OCI-LY1 (cell line): ENCODE measurements around the gene CELSR1.
A peak's percentile ranks its signal among the peaks of the same experiment; 100 is the strongest.

Source experiments
- H2AFZ ChIP-seq: fragments of 200-600 bp; sonication (generic), shearing (Covaris generic); 2 replicates; pipeline ENCODE4 v1.6.0; 2014; ENCODE audit warnings: antibody characterized with exemption, mild to moderate bottlenecking, low read length
- H3F3A ChIP-seq: fragments of 200-600 bp; sonication (generic), shearing (Covaris generic); 2 replicates; pipeline ENCODE4 v1.6.0; 2014; ENCODE audit warnings: mild to moderate bottlenecking, antibody characterized with exemption, low read length, moderate library complexity; ENCODE audit not compliant: insufficient read depth
- H3K27ac ChIP-seq: fragments of 200-600 bp; sonication (generic); 2 replicates; pipeline ENCODE4 v1.5.1; 2014; ENCODE audit warnings: low read length, mixed run types, mild to moderate bottlenecking, low read depth; ENCODE audit not compliant: poor library complexity, severe bottlenecking
- H3K27me3 ChIP-seq: fragments of 200-600 bp; sonication (generic); 2 replicates; pipeline ENCODE4 v1.6.0; 2014; ENCODE audit warnings: antibody characterized with exemption, mild to moderate bottlenecking, low read length, moderate library complexity; ENCODE audit not compliant: insufficient read depth
- H3K36me3 ChIP-seq: fragments of 200-600 bp; sonication (generic); 2 replicates; pipeline ENCODE4 v1.6.1; 2014; ENCODE audit warnings: mild to moderate bottlenecking, antibody characterized with exemption, low read length, moderate library complexity, mixed read lengths; ENCODE audit not compliant: insufficient read depth
- H3K4me1 ChIP-seq: fragments of 200-600 bp; sonication (generic); 2 replicates; pipeline ENCODE4 v1.5.1; 2014; ENCODE audit warnings: mild to moderate bottlenecking, low read length, moderate library complexity; ENCODE audit not compliant: insufficient read depth, severe bottlenecking
- H3K4me2 ChIP-seq: fragments of 200-600 bp; sonication (generic), shearing (Covaris generic); 2 replicates; pipeline ENCODE4 v1.6.1; 2014; ENCODE audit warnings: low read length
- H3K4me3 ChIP-seq: fragments of 200-600 bp; sonication (generic); 2 replicates; pipeline ENCODE4 v1.5.1; 2014; ENCODE audit warnings: low read length, low read depth, mild to moderate bottlenecking, mixed read lengths; ENCODE audit not compliant: poor library complexity, severe bottlenecking
- H3K79me2 ChIP-seq: fragments of 200-600 bp; shearing (Covaris generic); 2 replicates; pipeline ENCODE4 v1.6.1; 2016; ENCODE audit warnings: mixed run types, low read length, mixed read lengths; ENCODE audit not compliant: insufficient read depth
- H3K9ac ChIP-seq: fragments of 200-600 bp; sonication (generic), shearing (Covaris generic); 2 replicates; pipeline ENCODE4 v1.6.1; 2014; ENCODE audit warnings: mild to moderate bottlenecking, low read length, mixed read lengths
- H3K9me2 ChIP-seq: fragments of 200-600 bp; sonication (generic), shearing (Covaris generic); 2 replicates; pipeline ENCODE4 v1.6.1; 2014; ENCODE audit warnings: low read depth, mild to moderate bottlenecking, low read length, mixed read lengths
- H3K9me3 ChIP-seq: fragments of 200-600 bp; shearing (Covaris generic); 2 replicates; pipeline ENCODE4 v1.6.1; 2014; ENCODE audit warnings: low read length, mixed read lengths
- H4K20me1 ChIP-seq: fragments of 200-600 bp; sonication (generic), shearing (Covaris generic); 2 replicates; pipeline ENCODE4 v1.6.0; 2016; ENCODE audit warnings: mild to moderate bottlenecking, low read length; ENCODE audit not compliant: insufficient read depth
- CTCF ChIP-seq: fragments of 200-600 bp; sonication (generic), shearing (Covaris generic); IDR thresholded peaks from 2 replicates; pipeline ENCODE4 v1.5.1; 2017; ENCODE audit warnings: mild to moderate bottlenecking, antibody characterized with exemption, low read length, moderate library complexity, mixed read lengths
- EZH2 ChIP-seq: fragments of 200-600 bp; sonication (generic), shearing (Covaris generic); IDR thresholded peaks from 2 replicates; pipeline ENCODE4 v1.8.0; 2017; ENCODE audit warnings: borderline replicate concordance, mixed run types, mild to moderate bottlenecking, antibody characterized with exemption, low read length, moderate library complexity, mixed read lengths

The CELSR1 gene

GRCh38 chr22:46362203-46362933, 175.1 kb downstream of the CELSR1 start:
- no peak overlapping the region for H3K9ac ChIP-seq
- H3K4me2 ChIP-seq: no peak overlapping the region
- no peaks in the 10 kb centered on the region for H3K9me3 ChIP-seq
- H3F3A ChIP-seq: no peaks in the 10 kb centered on the region
- peaks cover 28% of the 10 kb centered on the region for H3K4me1 ChIP-seq
- TF ChIP-seq CTCF (peak; percentile 34; the same call in 1 of the 2 replicates), EZH2 (no peak)
- no peaks in the 10 kb centered on the region for H3K79me2 ChIP-seq
- H3K9me2 ChIP-seq: no peaks in the 10 kb centered on the region
- H3K4me3 ChIP-seq: no peak overlapping the region
- H3K27ac ChIP-seq: peak overlapping the region; percentile 67
- H4K20me1 ChIP-seq: no peaks in the 10 kb centered on the region
- H3K27me3 ChIP-seq: no peaks in the 10 kb centered on the region
- H2AFZ ChIP-seq: no peak overlapping the region
- peaks cover 9% of the 10 kb centered on the region for H3K36me3 ChIP-seq

DNA sequence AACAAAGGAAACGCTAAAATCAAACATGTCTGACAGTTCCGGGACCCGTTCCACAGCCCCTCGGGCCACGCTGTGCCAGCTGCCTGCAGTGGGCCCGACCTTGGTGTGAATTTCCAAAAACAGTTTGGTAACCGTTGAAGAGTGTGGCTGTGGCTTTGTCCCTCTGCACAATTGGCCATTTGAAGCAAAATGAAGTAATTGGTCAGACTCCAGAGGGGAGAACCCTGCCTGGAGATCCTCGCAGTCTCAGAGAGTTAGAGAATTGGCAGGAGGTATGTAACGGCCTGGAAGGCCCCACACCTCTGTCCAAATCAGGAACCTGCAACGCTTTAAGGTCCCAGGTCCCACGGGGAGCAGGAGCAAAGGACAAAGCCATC, 175.6 kb downstream of the CELSR1 start:
- Histone ChIP-seq H3F3A (no peaks in the 10 kb centered on the region), H3K4me3 (no peak overlapping the region)

GRCh38 chr22:46360891-46361290, 176.5 kb downstream of the CELSR1 start:
- H3K27ac ChIP-seq: no peak overlapping the region
- peaks cover 19% of the 10 kb centered on the region for H3K4me1 ChIP-seq
- no peaks in the 10 kb centered on the region for H3K79me2 ChIP-seq
- no peak overlapping the region for H3K4me3 ChIP-seq
- no peaks in the 10 kb centered on the region for H3K27me3 ChIP-seq
- H3F3A ChIP-seq: no peaks in the 10 kb centered on the region
- no peaks in the 10 kb centered on the region for H3K9me2 ChIP-seq
- H3K9ac ChIP-seq: no peak overlapping the region
- no peak overlapping the region for H2AFZ ChIP-seq
- no peak overlapping the region for H3K4me2 ChIP-seq
- H3K9me3 ChIP-seq: no peaks in the 10 kb centered on the region
- peaks cover 24% of the 10 kb centered on the region for H3K36me3 ChIP-seq
- H4K20me1 ChIP-seq: no peaks in the 10 kb centered on the region
- TF ChIP-seq EZH2: no peak
- TF ChIP-seq CTCF: no peak

More for the DNA sequence above, 175.6 kb downstream of the CELSR1 start:
- H3K27ac ChIP-seq: peak overlapping the region; percentile 67
- H3K4me2 ChIP-seq: no peak overlapping the region
- H4K20me1 ChIP-seq: no peaks in the 10 kb centered on the region
- no peaks in the 10 kb centered on the region for H3K79me2 ChIP-seq
- peaks cover 15% of the 10 kb centered on the region for H3K36me3 ChIP-seq
- H3K9me3 ChIP-seq: no peaks in the 10 kb centered on the region
- peaks cover 23% of the 10 kb centered on the region for H3K4me1 ChIP-seq
- H3K9me2 ChIP-seq: no peaks in the 10 kb centered on the region
- H3K27me3 ChIP-seq: no peaks in the 10 kb centered on the region
- no peak for TF ChIP-seq EZH2
- TF ChIP-seq CTCF: no peak
- H2AFZ ChIP-seq: no peak overlapping the region
- no peak overlapping the region for H3K9ac ChIP-seq
